T-cell (primary cell): ENCODE measurements around the gene RPL29. TPM values are rescaled to one million over a fixed set of nuclear protein-coding genes. Genes with fewer than 3 reads are reported as not detected.
"Not testable (repeated sequence)": the region's sequence is repeated elsewhere in the genome, so short reads cannot be mapped to it uniquely, and the experiment has no call there.

Experiments
- ATAC-seq, 4 experiments: fragments of 200-7000 bp in 3 of 4; fragments of 150-1000 bp in 1 of 4; cut with Tn5 transposase; replicated peaks in 1 of 4; 1 replicate in 3 of 4; 2 replicates in 1 of 4; pipeline ENCODE4 v1.10.0; 2021; ENCODE audit warnings: moderate library complexity in 3 of 4, mild to moderate bottlenecking in 2 of 4, moderate number of reproducible peaks in 1 of 4
- CTCF ChIA-PET, 2 donors: fragments of 300-600 bp; sonication (Branson Sonifier 250); formaldehyde crosslinking; loops; one replicate each; lab custom pipeline; 2022; ENCODE audit warnings: antibody characterized with exemption in 2 of 2; lab: Charles Lee
- POLR2A ChIA-PET, 2 donors: fragments of 300-600 bp; sonication (Branson Sonifier 250); formaldehyde crosslinking; loops; one replicate each; lab custom pipeline; 2022; ENCODE audit warnings: antibody characterized with exemption in 2 of 2; lab: Charles Lee
- DNase-seq, 35 experiments: peaks; one replicate each; pipeline versions ENCODE4 v3.0.0 to v3.0.0-alpha.2; 2013 to 2023
- H3K27ac ChIP-seq: one replicate; pipeline ENCODE4 v1.5.1; 2013; ENCODE audit warnings: low read length
- H3K27me3 ChIP-seq, 2 experiments: replicated peaks in 1 of 2; 1 replicate in 1 of 2; 2 replicates in 1 of 2; pipeline versions ENCODE4 v1.6.1 to v1.7.0; 2013; ENCODE audit warnings: low read length in 1 of 2, mixed read lengths in 1 of 2; ENCODE audit not compliant: control insufficient read depth in 2 of 2, insufficient read depth in 2 of 2; ENCODE audit errors: extremely low read depth in 1 of 2
- H3K36me3 ChIP-seq, 2 donors: 1 replicate in 1 of 2; 2 replicates in 1 of 2; pipeline versions ENCODE4 v1.6.1 to v1.7.0; 2013; ENCODE audit warnings: low read length in 1 of 2; ENCODE audit not compliant: control insufficient read depth in 2 of 2, insufficient read depth in 1 of 2; ENCODE audit errors: extremely low read depth in 1 of 2
- H3K4me1 ChIP-seq, 2 experiments: 1 replicate in 1 of 2; 2 replicates in 1 of 2; pipeline versions ENCODE4 v1.6.1 to v1.7.0; 2013; ENCODE audit warnings: low read length in 2 of 2, mixed read lengths in 1 of 2; ENCODE audit not compliant: insufficient read depth in 2 of 2, control insufficient read depth in 1 of 2; ENCODE audit errors: extremely low read depth in 1 of 2
- H3K4me3 ChIP-seq, 2 donors: 1 replicate in 1 of 2; 2 replicates in 1 of 2; pipeline versions ENCODE4 v1.5.1 to v1.7.0; 2013; ENCODE audit warnings: mild to moderate bottlenecking in 2 of 2, low read length in 1 of 2, moderate library complexity in 1 of 2; ENCODE audit not compliant: control insufficient read depth in 1 of 2; ENCODE audit errors: extremely low read depth in 1 of 2
- H3K9me3 ChIP-seq: 2 replicates; pipeline ENCODE4 v1.7.0; 2013
- H3K27ac Mint-ChIP-seq, 2 donors: one replicate each; pipeline ENCODE4 v1.8.0; 2020 to 2021; ENCODE audit warnings: mild to moderate bottlenecking in 2 of 2, mixed read lengths in 2 of 2
- H3K27me3 Mint-ChIP-seq, 2 donors: one replicate each; pipeline ENCODE4 v1.8.0; 2021 to 2022; ENCODE audit warnings: mixed read lengths in 2 of 2
- H3K36me3 Mint-ChIP-seq: one replicate; pipeline ENCODE4 v1.8.0; 2021; ENCODE audit warnings: mixed read lengths
- H3K4me1 Mint-ChIP-seq, 3 donors: one replicate each; pipeline ENCODE4 v1.8.0; 2020 to 2022; ENCODE audit warnings: mixed read lengths in 3 of 3, mild to moderate bottlenecking in 1 of 3
- H3K4me3 Mint-ChIP-seq, 3 donors: one replicate each; pipeline ENCODE4 v1.8.0; 2020 to 2022; ENCODE audit warnings: mild to moderate bottlenecking in 3 of 3, mixed read lengths in 3 of 3, moderate library complexity in 3 of 3
- H3K9me3 Mint-ChIP-seq, 3 donors: one replicate each; pipeline ENCODE4 v1.8.0; 2020 to 2022; ENCODE audit warnings: mixed read lengths in 3 of 3
- WGBS: methylation state at CpG from one replicate; pipeline ENCODE4 v1.1.5; 2013; ENCODE audit warnings: missing lambda C conversion rate; ENCODE audit not compliant: insufficient coverage; 5-methylcytosine and 5-hydroxymethylcytosine counted together
- total RNA-seq, 35 experiments: library from RNA in 6 of 35; stranded (reverse) in 6 of 35; fragments of 120-200 nt in 1 of 35; gene quantifications; one replicate each; pipeline versions ENCODE4 v1.2.1 to v1.2.4 and lab custom pipeline; 2013 to 2026

RPL29 gene
- total RNA-seq, 5 donors from 2014 or later (not counting 1 experiment from before 2014, with no cell fraction given): 1,518 to 1,711 (median 1,629) TPM

GRCh38 chr3:51998774-51999173 is 3.1 kb upstream of the RPL29 start:
- POLR2A ChIA-PET: no interaction called here
- H3K4me3 Mint-ChIP-seq: no peak overlapping the region

GRCh38 chr3:51997935-51998596 is 2.4 kb upstream of the RPL29 start:
- POLR2A ChIA-PET: interaction anchor here in 1 of 2 donors (0.6 kb wide), 1 partner anchor 146 kb away, joined by 3 read pairs; no protein-coding TSS in a partner anchor
- H3K27ac Mint-ChIP-seq: no peak overlapping the region

More at GRCh38 chr3:51998774-51999173, 3.1 kb upstream of the RPL29 start:
- Mint-ChIP-seq H3K27ac (no peak overlapping the region), H3K4me1 (peaks cover 26 to 32% (median 27%) of the 10 kb centered on the region in 3 donors), H3K9me3 (no peaks in the 10 kb centered on the region), H3K36me3 (peaks cover 14% of the 10 kb centered on the region), H3K27me3 (no peaks in the 10 kb centered on the region)
- H3K27ac ChIP-seq: no peak overlapping the region
- DNase-seq: no peak
- ATAC-seq: no peak
- peaks cover 0 to 12% of the 10 kb centered on the region in 2 experiments for H3K27me3 ChIP-seq
- CTCF ChIA-PET: interaction anchor here in 1 of 2 donors (1.2 kb wide), 1 partner anchor 123 kb away, joined by 3 read pairs; no protein-coding TSS in a partner anchor
- peaks cover 0 to 14% of the 10 kb centered on the region in 2 donors for H3K36me3 ChIP-seq
- 93% methylated on average over 6 of the region's 7 CpGs for WGBS
- H3K9me3 ChIP-seq: no peaks in the 10 kb centered on the region
- H3K4me3 ChIP-seq: no peak overlapping the region
- peaks cover 11 to 33% of the 10 kb centered on the region in 2 experiments for H3K4me1 ChIP-seq

GRCh38 chr3:51997172-51997571 is 1.5 kb upstream of the RPL29 start:
- peaks cover 37 to 45% (median 40%) of the 10 kb centered on the region in 3 donors for H3K4me1 Mint-ChIP-seq
- ChIA-PET POLR2A (interaction anchor here in 1 of 2 donors (0.6 kb wide), 1 partner anchor 147 kb away, joined by 3 read pairs; no protein-coding TSS in a partner anchor), CTCF (no interaction called here)
- no peaks in the 10 kb centered on the region for H3K27me3 Mint-ChIP-seq
- Histone ChIP-seq H3K4me1 (peaks cover 15 to 45% of the 10 kb centered on the region in 2 experiments), H3K27me3 (peaks cover 0 to 9% of the 10 kb centered on the region in 2 experiments), H3K36me3 (peaks cover 2 to 22% of the 10 kb centered on the region in 2 donors), H3K27ac (no peak overlapping the region), H3K4me3 (no peak overlapping the region), H3K9me3 (no peaks in the 10 kb centered on the region)
- ATAC-seq (no peak), DNase-seq (no peak)
- no peaks in the 10 kb centered on the region for H3K9me3 Mint-ChIP-seq
- 65% methylated on average over 2 of the region's 2 CpGs for WGBS
- peaks cover 17% of the 10 kb centered on the region for H3K36me3 Mint-ChIP-seq
- H3K27ac Mint-ChIP-seq: peak overlapping the region in 1 of 2 donors; percentile 55
- H3K4me3 Mint-ChIP-seq: peak overlapping the region in 2 of 3 donors; percentile 6 to 61

More at GRCh38 chr3:51997935-51998596, 2.4 kb upstream of the RPL29 start:
- Histone ChIP-seq H3K4me1 (peaks cover 11 to 39% of the 10 kb centered on the region in 2 experiments), H3K9me3 (no peaks in the 10 kb centered on the region), H3K27ac (no peak overlapping the region), H3K36me3 (peaks cover 2 to 14% of the 10 kb centered on the region in 2 donors), H3K4me3 (no peak overlapping the region), H3K27me3 (peaks cover 0 to 12% of the 10 kb centered on the region in 2 experiments)
- no peak for ATAC-seq
- Mint-ChIP-seq H3K9me3 (no peaks in the 10 kb centered on the region), H3K4me3 (no peak overlapping the region), H3K27me3 (no peaks in the 10 kb centered on the region), H3K36me3 (peaks cover 14% of the 10 kb centered on the region), H3K4me1 (peaks cover 32 to 38% (median 32%) of the 10 kb centered on the region in 3 donors)
- CTCF ChIA-PET: interaction anchor here in 1 of 2 donors (0.5 to 0.8 kb wide), 2 partner anchors 121 to 150 kb away, joined by 4 read pairs; no protein-coding TSS in a partner anchor
- WGBS: 82% methylated on average over 4 of the region's 7 CpGs
- DNase-seq: no peak

GRCh38 chr3:51994530-51994929 is 1.2 kb downstream of the RPL29 start:
- no CpG with 5 or more reads among the region's 2 CpGs for WGBS
- Histone ChIP-seq H3K27me3 (no peaks in the 10 kb centered on the region), H3K4me3 (peak overlapping the region in 1 of 2 donors; percentile 98), H3K9me3 (no peaks in the 10 kb centered on the region), H3K4me1 (peaks cover 15 to 35% of the 10 kb centered on the region in 2 experiments), H3K27ac (peak overlapping the region; percentile 84), H3K36me3 (peaks cover 2 to 31% of the 10 kb centered on the region in 2 donors)
- ChIA-PET CTCF (interaction anchor here in 1 of 2 donors (0.6 to 0.9 kb wide), 2 partner anchors 15 to 53 kb away, joined by 3 to 4 read pairs; partner anchors contain the start of genes PARP3 and RRP9), POLR2A (interaction anchor here in 1 of 2 donors (1.7 kb wide), 1 partner anchor 12 kb away, joined by 5 read pairs; the partner anchor contains the start of gene ACY1)
- ATAC-seq: no peak
- H3K4me3 Mint-ChIP-seq: peak overlapping the region; percentile 99 to 100 (median 100)
- H3K36me3 Mint-ChIP-seq: peaks cover 21% of the 10 kb centered on the region
- peak overlapping the region; percentile 100 for H3K27ac Mint-ChIP-seq
- peaks cover 31 to 41% (median 37%) of the 10 kb centered on the region in 3 donors for H3K4me1 Mint-ChIP-seq
- no peak for DNase-seq
- no peaks in the 10 kb centered on the region for H3K9me3 Mint-ChIP-seq
- no peaks in the 10 kb centered on the region for H3K27me3 Mint-ChIP-seq

- WGBS: 81% methylated on average over 3 of the region's 13 CpGs
- H3K4me3 ChIP-seq, H3K27me3 Mint-ChIP-seq, DNase-seq, H3K27ac Mint-ChIP-seq, ATAC-seq, CTCF ChIA-PET, H3K27ac ChIP-seq, H3K27me3 ChIP-seq, POLR2A ChIA-PET, H3K9me3 ChIP-seq, H3K9me3 Mint-ChIP-seq: not testable (repeated sequence)
- Mint-ChIP-seq H3K36me3 (peaks cover 21% of the 10 kb centered on the region), H3K4me1 (peaks cover 37 to 45% (median 38%) of the 10 kb centered on the region in 3 donors), H3K4me3 (peak overlapping the region in 2 of 3 donors; percentile 99 to 100)
- H3K4me1 ChIP-seq: peaks cover 15 to 35% of the 10 kb centered on the region in 2 experiments
- H3K36me3 ChIP-seq: peaks cover 2 to 31% of the 10 kb centered on the region in 2 donors
These were observed 2.0 kb downstream of the RPL29 start for GRCh38 chr3:51993657-51994056.

GRCh38 chr3:51992017-51992682 is 3.5 kb downstream of the RPL29 start:
- H3K27me3 Mint-ChIP-seq: no peaks in the 10 kb centered on the region
- Histone ChIP-seq H3K4me1 (peaks cover 15 to 35% of the 10 kb centered on the region in 2 experiments), H3K27ac (no peak overlapping the region), H3K36me3 (peaks cover 2 to 31% of the 10 kb centered on the region in 2 donors), H3K4me3 (no peak overlapping the region), H3K9me3 (no peaks in the 10 kb centered on the region), H3K27me3 (no peaks in the 10 kb centered on the region)
- WGBS: no CpG with 5 or more reads among the region's 3 CpGs
- no peak overlapping the region for H3K27ac Mint-ChIP-seq
- ATAC-seq (no peak), DNase-seq (no peak)
- POLR2A ChIA-PET: no interaction called here
- H3K4me3 Mint-ChIP-seq: no peak overlapping the region
- H3K9me3 Mint-ChIP-seq: no peaks in the 10 kb centered on the region
- H3K36me3 Mint-ChIP-seq: peaks cover 21% of the 10 kb centered on the region
- peaks cover 37 to 45% (median 39%) of the 10 kb centered on the region in 3 donors for H3K4me1 Mint-ChIP-seq
- CTCF ChIA-PET: interaction anchor here (0.6 to 1.6 kb wide), 2 partner anchors 49 to 51 kb away, joined by 3 read pairs; partner anchors contain the start of gene RRP9 (in 1 of the 2)
